Vagina (tissue), 2 donors: Measurements from ENCODE around the gene EIF1AX. TPM values are rescaled to one million over a fixed set of nuclear protein-coding genes. Genes with fewer than 3 reads are reported as not detected.

Source experiments
- DNase-seq, 2 donors: peaks; one replicate each; pipeline ENCODE4 v3.0.0-alpha.2; 2017; ENCODE audit errors: extremely low spot score in 2 of 2
- H3K27ac ChIP-seq: fragments of 200-600 bp; sonication (generic); one replicate; pipeline ENCODE4 v1.5.1; 2019
- H3K27me3 ChIP-seq: fragments of 200-600 bp; sonication (generic); one replicate; pipeline ENCODE4 v1.5.1; 2019
- H3K36me3 ChIP-seq, 2 donors: fragments of 200-600 bp; sonication (generic); one replicate each; pipeline ENCODE4 v1.5.1; 2017 to 2019
- H3K4me1 ChIP-seq: fragments of 200-600 bp; sonication (generic); one replicate; pipeline ENCODE4 v1.5.1; 2019
- H3K4me3 ChIP-seq, 2 donors: fragments of 200-600 bp; sonication (generic); 1 replicate in 1 of 2; 2 replicates in 1 of 2; pipeline ENCODE4 v1.5.1; 2016 to 2019
- H3K9me3 ChIP-seq: fragments of 200-600 bp; sonication (generic); one replicate; pipeline ENCODE4 v1.5.1; 2019
- CTCF ChIP-seq, 3 experiments: fragments of 450-650 bp in 2 of 3; fragments of 200-600 bp in 1 of 3; sonication (generic) in 1 of 3; IDR thresholded peaks; one replicate each; pipeline ENCODE4 v1.5.1; 2017 to 2019; ENCODE audit warnings: antibody characterized with exemption in 3 of 3, mild to moderate bottlenecking in 2 of 3, moderate library complexity in 2 of 3
- POLR2A ChIP-seq, 2 donors: fragments of 450-650 bp; IDR thresholded peaks; one replicate each; pipeline ENCODE4 v1.6.1; 2017; ENCODE audit warnings: antibody characterized with exemption in 2 of 2, mild to moderate bottlenecking in 2 of 2, moderate library complexity in 2 of 2
- POLR2AphosphoS5 ChIP-seq, 2 donors: sonication (generic); formaldehyde crosslinking; IDR thresholded peaks; one replicate each; pipeline ENCODE4 v1.9.0; 2017; ENCODE audit warnings: antibody characterized with exemption in 2 of 2, mild to moderate bottlenecking in 2 of 2, low read depth in 1 of 2; ENCODE audit not compliant: insufficient read depth in 1 of 2
- intact Hi-C: fragments of 100-400 bp; cut with DNase I; formaldehyde crosslinking; loops from one replicate; pipeline ENCODE4 v1.15.1; 2023
- total RNA-seq: library from RNA; depleted of rRNA; stranded (reverse); fragments of >200 nt; gene quantifications from one replicate; pipeline ENCODE4 v1.2.3, GENCODE V29; 2016

Gene EIF1AX
- total RNA-seq, 1 donor from 2014 or later: 47.6 TPM

DNA sequence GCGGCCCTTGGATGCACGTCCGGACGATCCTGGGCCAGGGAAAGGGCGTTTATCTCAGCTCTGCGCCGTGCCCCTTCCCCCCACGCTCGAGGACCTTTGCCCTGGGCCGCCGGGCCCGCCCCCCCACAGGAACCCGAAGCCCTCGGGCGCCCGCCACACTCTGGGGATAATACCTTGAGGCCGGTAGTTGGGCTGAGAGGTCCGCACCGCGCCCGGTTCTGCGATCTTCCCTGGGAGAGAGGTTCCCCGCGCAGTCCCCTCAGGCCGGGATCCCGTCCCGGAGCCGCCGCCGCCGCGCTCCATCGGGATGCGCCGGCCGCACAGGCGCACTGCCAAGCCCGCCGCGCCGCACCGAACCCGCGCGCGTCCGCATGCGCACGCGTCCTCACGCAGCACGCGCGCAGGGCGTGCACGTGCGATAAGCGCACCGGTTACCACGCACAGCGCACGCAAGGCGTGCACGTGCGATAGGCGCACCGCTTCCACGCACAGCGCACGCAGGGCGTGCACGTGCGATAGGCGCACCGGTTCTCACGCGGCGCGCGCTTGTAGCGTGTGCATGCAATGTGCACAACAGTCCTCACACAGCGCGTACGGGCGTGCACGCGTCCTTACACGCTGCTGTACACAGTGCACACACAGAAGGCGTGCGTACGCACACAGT lies 24.9 kb downstream of the EIF1AX start, which contains the start of gene MAP7D2:
Gene MAP7D2 (minus strand): TSS at position 331 of the 664 bp plus-strand sequence. CDS start 28 bp downstream, at position 303.
- TF ChIP-seq POLR2A (IDR thresholded peaks at IDR 0.05) (no peak), CTCF (IDR thresholded peaks at IDR 0.05) (no peak), POLR2AphosphoS5 (IDR thresholded peaks at IDR 0.05; ENCODE audit: insufficient read depth in 1 of 2, low read depth in 1 of 2) (no peak)

DNA sequence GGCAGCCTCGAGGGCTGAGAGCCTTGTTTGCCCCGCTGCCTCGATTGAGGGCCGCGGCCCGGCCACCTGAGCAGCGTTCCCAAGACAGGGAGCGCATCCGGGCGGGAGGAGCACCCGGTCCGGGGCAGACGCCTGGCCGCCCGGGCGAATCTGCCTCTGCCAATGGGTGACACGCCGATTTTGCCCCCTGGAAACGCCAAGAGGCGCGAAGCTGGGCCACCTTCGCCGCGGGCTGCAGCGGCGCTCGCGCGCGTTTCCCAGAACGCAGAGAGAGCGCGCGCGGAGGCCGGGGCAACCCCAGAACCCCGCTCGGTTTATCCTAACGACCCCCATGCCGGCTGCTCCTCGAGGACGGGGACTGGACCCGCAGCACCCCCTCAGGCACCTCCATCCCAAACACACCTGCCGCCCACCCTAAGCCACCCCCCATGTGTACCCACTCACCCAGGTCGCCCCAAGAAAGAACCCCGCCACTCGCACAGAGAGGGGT lies 25.5 kb downstream of the EIF1AX start:
- Histone ChIP-seq H3K27ac (no peak overlapping the region), H3K36me3 (no peaks in the 10 kb centered on the region), H3K27me3 (no peaks in the 10 kb centered on the region), H3K9me3 (no peaks in the 10 kb centered on the region), H3K4me1 (no peaks in the 10 kb centered on the region), H3K4me3 (peak overlapping the region; percentile 20 to 25)
- DNase-seq: no peak
- TF ChIP-seq POLR2AphosphoS5 (IDR thresholded peaks at IDR 0.05; ENCODE audit: insufficient read depth in 1 of 2, low read depth in 1 of 2) (no peak), POLR2A (IDR thresholded peaks at IDR 0.05) (no peak), CTCF (IDR thresholded peaks at IDR 0.05) (no peak)
- intact Hi-C loops: no loop called here

More for the DNA sequence above, 24.9 kb downstream of the EIF1AX start, which contains the start of gene MAP7D2:
- Histone ChIP-seq H3K36me3 (no peaks in the 10 kb centered on the region), H3K4me3 (peak within 1 kb of the TSS; percentile 20 to 25), H3K27me3 (no peaks in the 10 kb centered on the region), H3K9me3 (no peaks in the 10 kb centered on the region), H3K27ac (no peak within 1 kb of the TSS), H3K4me1 (no peaks in the 10 kb centered on the region)
- no peak for DNase-seq
- intact Hi-C loops: no loop called here

DNA sequence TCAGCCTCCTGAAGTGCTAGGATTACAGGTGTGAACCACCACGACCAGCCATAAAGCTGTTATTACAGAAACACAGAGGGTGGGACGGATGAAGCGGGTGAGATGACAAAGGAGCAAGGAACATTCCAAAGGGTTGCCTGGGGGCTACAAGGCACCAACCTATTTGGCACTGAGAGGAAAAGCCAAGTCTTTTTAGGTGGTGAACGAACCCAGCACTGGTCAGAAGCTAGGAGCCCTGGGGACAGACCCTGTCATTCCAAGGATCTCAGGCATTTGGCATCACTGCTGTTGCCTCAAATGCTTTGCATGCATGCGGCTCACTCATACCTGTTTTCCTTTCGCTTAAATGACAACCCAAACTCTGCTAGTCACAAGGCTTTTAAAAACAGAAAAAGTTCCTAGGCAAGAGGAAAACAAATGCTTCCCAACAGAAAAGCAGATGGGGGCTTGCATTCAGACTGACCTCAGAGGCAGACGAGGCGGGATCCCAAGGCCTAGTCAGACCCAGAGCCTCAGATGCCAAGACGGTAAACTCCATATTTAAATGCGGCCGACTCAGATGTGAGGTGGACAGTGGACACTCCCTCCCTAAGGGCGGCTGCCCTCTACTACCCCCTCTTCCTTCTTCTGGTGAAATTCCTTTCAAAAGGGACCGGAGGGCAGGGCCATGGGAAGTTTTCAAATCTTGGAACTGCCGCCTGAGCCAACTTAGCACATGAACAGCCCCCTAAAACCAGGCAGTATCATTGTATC lies 29.4 kb downstream of the EIF1AX start:
- Histone ChIP-seq H3K4me3 (no peak overlapping the region), H3K4me1 (no peaks in the 10 kb centered on the region), H3K36me3 (no peaks in the 10 kb centered on the region), H3K27ac (no peak overlapping the region), H3K27me3 (no peaks in the 10 kb centered on the region), H3K9me3 (no peaks in the 10 kb centered on the region)
- DNase-seq: no peak
- intact Hi-C loops: no loop called here
- TF ChIP-seq CTCF (IDR thresholded peaks at IDR 0.05) (no peak), POLR2A (IDR thresholded peaks at IDR 0.05) (no peak), POLR2AphosphoS5 (IDR thresholded peaks at IDR 0.05; ENCODE audit: insufficient read depth in 1 of 2, low read depth in 1 of 2) (no peak)

DNA sequence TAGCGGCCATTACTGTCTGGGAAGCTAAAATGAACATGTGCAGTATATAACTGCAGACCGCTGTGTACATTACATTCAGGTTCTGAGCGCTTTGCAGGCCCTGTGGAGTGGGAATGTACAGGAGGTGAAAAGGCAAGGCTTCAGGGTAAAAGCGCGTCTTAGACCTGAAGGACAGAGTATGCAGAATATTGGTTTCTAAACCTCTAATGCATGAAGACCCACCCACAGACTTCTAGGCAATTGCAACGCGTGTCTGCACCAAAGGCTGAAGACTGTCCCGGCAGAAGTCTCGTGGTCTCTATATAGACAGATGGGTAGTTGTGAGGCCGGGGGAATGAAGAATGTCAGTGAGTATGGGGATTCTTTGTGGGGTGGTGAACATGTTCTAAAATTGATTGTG lies 30.4 kb downstream of the EIF1AX start:
- intact Hi-C loops: no loop called here
- no peak for DNase-seq
- Histone ChIP-seq H3K4me3 (no peak overlapping the region), H3K27ac (no peak overlapping the region), H3K9me3 (no peaks in the 10 kb centered on the region), H3K27me3 (no peaks in the 10 kb centered on the region), H3K4me1 (no peaks in the 10 kb centered on the region), H3K36me3 (no peaks in the 10 kb centered on the region)
- TF ChIP-seq CTCF (IDR thresholded peaks at IDR 0.05) (no peak), POLR2A (IDR thresholded peaks at IDR 0.05) (no peak), POLR2AphosphoS5 (IDR thresholded peaks at IDR 0.05; ENCODE audit: insufficient read depth in 1 of 2, low read depth in 1 of 2) (no peak)
